H1 (cell line): Measurements from ENCODE around the gene PCDHB8. TPM values are rescaled to one million over a fixed set of nuclear protein-coding genes. Genes with fewer than 3 reads are reported as not detected.
A peak's percentile ranks its signal among the peaks of the same experiment; 100 is the strongest.
"Not testable (repeated sequence)": the region's sequence is repeated elsewhere in the genome, so short reads cannot be mapped to it uniquely, and the experiment has no call there.

Experiments used
- CTCF ChIA-PET: fragments of 300-600 bp; sonication (Branson Sonifier 250); formaldehyde crosslinking; loops from one replicate; lab custom pipeline; 2021; ENCODE audit not compliant: partially characterized antibody; lab: Charles Lee
- POLR2A ChIA-PET: fragments of 300-600 bp; sonication (Branson Sonifier 250); formaldehyde crosslinking; loops from one replicate; lab custom pipeline; 2021; ENCODE audit warnings: inconsistent platforms; ENCODE audit not compliant: partially characterized antibody; lab: Charles Lee
- DNase-seq, 2 experiments: peaks; one replicate each; pipeline versions ENCODE4 v3.0.0 to v3.0.0-alpha.2; 2010 to 2022; ENCODE audit warnings: low spot score in 2 of 2, low read depth in 1 of 2, mixed read lengths in 1 of 2
- FAIRE-seq: peaks from 2 replicates; lab custom pipeline; 2011; peaks lifted over from hg19 to GRCh38; lab: Jason Lieb, UNC
- H2AFZ ChIP-seq: 2 replicates; pipeline ENCODE4 v1.8.1; 2012; ENCODE audit warnings: low read length, inconsistent platforms
- H2AK5ac ChIP-seq: 2 replicates; pipeline ENCODE4 v1.6.1; 2013; ENCODE audit warnings: low read depth, low read length
- H2BK120ac ChIP-seq: replicated peaks from 2 replicates; pipeline ENCODE3; 2013; ENCODE audit warnings: low read depth, low read length, inconsistent platforms
- H2BK12ac ChIP-seq: 2 replicates; pipeline ENCODE4 v1.6.1; 2013; ENCODE audit warnings: low read depth, low read length
- H2BK15ac ChIP-seq: 2 replicates; pipeline ENCODE4 v1.6.1; 2013; ENCODE audit warnings: low read length
- H2BK20ac ChIP-seq: 2 replicates; pipeline ENCODE4 v1.6.1; 2013; ENCODE audit warnings: low read length
- H2BK5ac ChIP-seq: 2 replicates; pipeline ENCODE4 v1.6.1; 2013; ENCODE audit warnings: low read depth, low read length
- H3K14ac ChIP-seq: 2 replicates; pipeline ENCODE4 v1.6.1; 2013; ENCODE audit warnings: inconsistent platforms; ENCODE audit not compliant: insufficient read length
- H3K18ac ChIP-seq: 2 replicates; pipeline ENCODE4 v1.6.1; 2013; ENCODE audit warnings: low read length; ENCODE audit errors: extremely low read depth
- H3K23ac ChIP-seq: 2 replicates; pipeline ENCODE4 v1.6.1; 2013; ENCODE audit warnings: inconsistent platforms; ENCODE audit not compliant: insufficient read length
- H3K23me2 ChIP-seq: 2 replicates; pipeline ENCODE4 v1.6.1; 2013; ENCODE audit warnings: low read depth, low read length
- H3K27ac ChIP-seq: 2 replicates; pipeline ENCODE4 v1.6.1; 2011; ENCODE audit warnings: low read depth, low read length, inconsistent platforms
- H3K27me3 ChIP-seq, 4 experiments: replicated peaks in 1 of 4; 1 replicate in 1 of 4; 2 replicates in 3 of 4; pipeline versions ENCODE4 v1.6.1 to v1.8.1; 2011 to 2013; ENCODE audit warnings: low read length in 3 of 4, mild to moderate bottlenecking in 3 of 4, inconsistent platforms in 2 of 4, mixed read lengths in 2 of 4, moderate library complexity in 1 of 4; ENCODE audit not compliant: control insufficient read depth in 3 of 4, insufficient read depth in 3 of 4; ENCODE audit errors: extremely low read depth in 1 of 4
- H3K36me3 ChIP-seq, 4 experiments: 2 replicates each; pipeline versions ENCODE4 v1.6.1 to v1.8.1; 2011 to 2013; ENCODE audit warnings: mild to moderate bottlenecking in 4 of 4, low read length in 3 of 4, moderate library complexity in 2 of 4, control low read depth in 1 of 4, inconsistent platforms in 1 of 4; ENCODE audit not compliant: insufficient read depth in 4 of 4, control insufficient read depth in 2 of 4
- H3K4ac ChIP-seq: replicated peaks from 2 replicates; pipeline ENCODE3; 2013; ENCODE audit warnings: low read length, low read depth, mixed read lengths, inconsistent platforms; ENCODE audit not compliant: insufficient read length
- H3K4me1 ChIP-seq, 4 experiments: replicated peaks in 1 of 4; 1 replicate in 1 of 4; 2 replicates in 3 of 4; pipeline versions ENCODE4 v1.6.1 to v1.8.1; 2011 to 2013; ENCODE audit warnings: low read length in 3 of 4, inconsistent platforms in 2 of 4, mixed read lengths in 1 of 4; ENCODE audit not compliant: insufficient read depth in 4 of 4, control insufficient read depth in 3 of 4
- H3K4me2 ChIP-seq, 2 experiments: 2 replicates each; pipeline versions ENCODE4 v1.6.1 to v1.8.1; 2011 to 2013; ENCODE audit warnings: low read depth in 2 of 2, low read length in 2 of 2, control low read depth in 1 of 2, inconsistent platforms in 1 of 2, mild to moderate bottlenecking in 1 of 2; ENCODE audit not compliant: insufficient read depth in 1 of 2
- H3K4me3 ChIP-seq, 4 experiments: fragments of 200-600, 300-600 bp in 1 of 4; sonication (generic), shearing (Covaris generic), sonication (Bioruptor Twin) in 1 of 4; 2 replicates each; pipeline versions ENCODE4 v1.5.1 to v1.8.1; 2011 to 2016; ENCODE audit warnings: low read length in 4 of 4, low read depth in 3 of 4, control low read depth in 2 of 4, inconsistent platforms in 2 of 4, mild to moderate bottlenecking in 2 of 4, mixed read lengths in 1 of 4, moderate library complexity in 1 of 4; ENCODE audit not compliant: insufficient read depth in 2 of 4; ENCODE audit errors: extremely low read depth in 1 of 4
- H3K56ac ChIP-seq: replicated peaks from 2 replicates; pipeline ENCODE3; 2013; ENCODE audit warnings: low read depth, mild to moderate bottlenecking, mixed read lengths, low read length, inconsistent platforms; ENCODE audit not compliant: insufficient read length
- H3K79me1 ChIP-seq: 2 replicates; pipeline ENCODE4 v1.6.1; 2013; ENCODE audit warnings: low read depth, low read length, control low read depth
- H3K79me2 ChIP-seq, 2 experiments: 2 replicates each; pipeline versions ENCODE4 v1.6.1 to v1.8.1; 2012 to 2013; ENCODE audit warnings: low read length in 2 of 2, mild to moderate bottlenecking in 2 of 2, inconsistent platforms in 1 of 2; ENCODE audit not compliant: insufficient read depth in 2 of 2, control insufficient read depth in 1 of 2
- H3K9ac ChIP-seq, 4 experiments: replicated peaks in 1 of 4; 1 replicate in 1 of 4; 2 replicates in 3 of 4; pipeline versions ENCODE4 v1.6.1 to v1.8.1; 2011 to 2013; ENCODE audit warnings: low read depth in 3 of 4, low read length in 3 of 4, control low read depth in 2 of 4, mild to moderate bottlenecking in 2 of 4, moderate library complexity in 2 of 4, inconsistent platforms in 1 of 4; ENCODE audit errors: extremely low read depth in 1 of 4
- H3K9me3 ChIP-seq, 2 experiments: 2 replicates each; pipeline versions ENCODE4 v1.6.1 to v1.8.1; 2012 to 2013; ENCODE audit warnings: mild to moderate bottlenecking in 2 of 2, moderate library complexity in 2 of 2, control low read depth in 1 of 2, inconsistent platforms in 1 of 2, low read depth in 1 of 2, low read length in 1 of 2, mixed read lengths in 1 of 2; ENCODE audit not compliant: insufficient read depth in 2 of 2
- H4K20me1 ChIP-seq, 2 experiments: replicated peaks in 1 of 2; 2 replicates each; pipeline versions ENCODE3 to v1.8.1; 2011 to 2013; ENCODE audit warnings: inconsistent platforms in 2 of 2, low read length in 2 of 2, mild to moderate bottlenecking in 1 of 2; ENCODE audit not compliant: insufficient read depth in 2 of 2, control insufficient read depth in 1 of 2
- H4K5ac ChIP-seq: 2 replicates; pipeline ENCODE4 v1.6.1; 2013; ENCODE audit warnings: low read length, low read depth, mixed read lengths, inconsistent platforms; ENCODE audit not compliant: insufficient read length
- H4K8ac ChIP-seq: 2 replicates; pipeline ENCODE4 v1.8.0; 2013; ENCODE audit warnings: mild to moderate bottlenecking, moderate library complexity, low read length, inconsistent platforms; ENCODE audit not compliant: insufficient read depth; ENCODE audit errors: extremely low read depth
- H4K91ac ChIP-seq: replicated peaks from 2 replicates; pipeline ENCODE3; 2013; ENCODE audit warnings: low read length, mixed read lengths, inconsistent platforms; ENCODE audit not compliant: insufficient read length
- CHD2 ChIP-seq: IDR thresholded peaks from 2 replicates; pipeline ENCODE4 v1.6.1; 2012; ENCODE audit warnings: low read length, improper control_type of control experiment
- GABPA ChIP-seq: IDR thresholded peaks from 2 replicates; pipeline ENCODE4 v1.6.1; 2011; ENCODE audit warnings: mild to moderate bottlenecking, low read length, moderate library complexity, borderline replicate concordance; ENCODE audit not compliant: insufficient read depth
- KDM5A ChIP-seq: fragments of 200-600 bp; IDR thresholded peaks from 2 replicates; pipeline ENCODE4 v1.7.1; 2012; ENCODE audit warnings: mild to moderate bottlenecking, low read length, inconsistent platforms, mixed read lengths
- RAD21 ChIP-seq, 2 experiments: IDR thresholded peaks in 1 of 2; conservative IDR thresholded peaks in 1 of 2; 2 replicates each; pipeline ENCODE4 v1.6.1; 2011; ENCODE audit warnings: low read depth in 2 of 2, low read length in 2 of 2, improper control_type of control experiment in 1 of 2, inconsistent platforms in 1 of 2, mild to moderate bottlenecking in 1 of 2, moderate library complexity in 1 of 2
- SIN3A ChIP-seq, 2 experiments: IDR thresholded peaks in 1 of 2; conservative IDR thresholded peaks in 1 of 2; 2 replicates each; pipeline ENCODE4 v1.6.1; 2011 to 2012; ENCODE audit warnings: low read length in 2 of 2, improper control_type of control experiment in 1 of 2, low read depth in 1 of 2, mild to moderate bottlenecking in 1 of 2
- SRF ChIP-seq: IDR thresholded peaks from 2 replicates; pipeline ENCODE4 v1.6.1; 2011; ENCODE audit warnings: mild to moderate bottlenecking, low read depth, low read length, moderate library complexity
- SUZ12 ChIP-seq: fragments of 200-600 bp; sonication (generic); IDR thresholded peaks from 2 replicates; pipeline ENCODE4 v1.6.1; 2012; ENCODE audit warnings: mild to moderate bottlenecking, inconsistent platforms, low read length, moderate library complexity, mixed read lengths
- WGBS, 2 experiments: shearing (Covaris generic) in 1 of 2; methylation state at CpG; one replicate each; pipeline versions ENCODE4 v1.1.6 to v1.1.7; 2013 to 2015; ENCODE audit warnings: low lambda C conversion rate in 2 of 2, mixed read lengths in 2 of 2, inconsistent platforms in 1 of 2, low coverage in 1 of 2, missing lambda C conversion rate in 1 of 2; ENCODE audit not compliant: insufficient replicate concordance in 2 of 2, insufficient coverage in 1 of 2, insufficient read length in 1 of 2; ENCODE audit errors: extremely low coverage in 1 of 2, missing lambda C conversion rate in 1 of 2; 5-methylcytosine and 5-hydroxymethylcytosine counted together
- polyA plus RNA-seq, 7 experiments: library from polyadenylated mRNA; depleted of rRNA in 3 of 7; stranded (reverse) in 5 of 7; unstranded in 2 of 7; fragments of >200 nt in 5 of 7; fragments of 200-250 nt in 2 of 7; gene quantifications; 1 replicate in 5 of 7; 2 replicates in 1 of 7; 4 replicates in 1 of 7; pipeline versions ENCODE4 v1.2.1 to v1.2.3, GENCODE V29; 2011 to 2013; ENCODE audit warnings: missing spikeins in 2 of 7, mixed read lengths in 2 of 7
- total RNA-seq: library from RNA; stranded (reverse); fragmentation: NEBNext Ultra II Directional; extraction: Animal tissue kit (Norgen Biotek cat#: 25700); gene quantifications from 2 replicates; pipeline ENCODE4 v1.2.1, GENCODE V29; 2021

Gene PCDHB8
- total and polyA plus RNA-seq, 2 of the 8 experiments (the other 6 are each of a cell fraction or from before 2014, with no cell fraction given) = 0.24 to 1.1 TPM

DNA sequence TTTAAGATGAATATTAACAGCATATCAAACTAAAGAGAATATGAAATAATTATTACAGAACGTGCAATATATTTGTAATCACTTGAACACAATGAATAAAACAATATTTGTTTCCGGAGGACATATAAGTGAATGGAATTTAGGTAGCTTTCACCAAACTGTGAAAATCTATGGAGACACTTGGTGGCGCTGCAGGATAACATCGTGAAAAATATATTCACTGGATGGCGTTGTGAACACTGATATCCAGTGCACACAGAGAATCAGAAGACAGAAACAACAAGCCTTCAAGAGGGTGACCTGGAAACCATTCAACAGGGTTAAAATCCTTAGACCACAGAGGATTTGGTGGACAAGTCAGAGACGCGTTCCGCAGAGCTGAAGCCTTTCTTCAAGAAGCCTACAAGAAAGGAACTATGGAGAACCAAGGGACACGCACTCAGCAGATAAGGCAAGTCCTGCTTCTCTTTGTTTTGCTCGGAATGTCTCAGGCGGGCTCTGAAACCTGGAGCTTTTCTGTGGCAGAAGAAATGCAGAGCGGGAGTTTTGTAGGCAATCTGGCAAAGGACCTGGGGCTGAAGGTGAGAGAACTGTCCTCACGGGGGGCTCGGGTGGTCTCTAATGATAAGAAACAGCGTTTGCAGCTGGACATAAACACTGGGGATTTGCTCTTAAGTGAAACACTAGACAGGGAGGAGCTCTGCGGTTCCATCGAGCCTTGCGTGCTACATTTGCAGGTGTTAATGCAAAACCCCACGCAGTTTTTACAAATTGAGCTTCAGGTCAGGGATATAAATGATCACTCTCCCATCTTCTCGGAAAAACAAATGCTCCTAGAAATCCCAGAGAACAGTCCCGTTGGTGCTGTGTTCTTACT is 22.0 kb downstream of the PCDHB8 start, which contains the start of gene PCDHB11 (continued):
- TF ChIP-seq RAD21 (IDR thresholded peaks at IDR 0.05 in 1 of 2, conservative IDR thresholded peaks at IDR 0.05 in 1 of 2; ENCODE audit: low read depth in 2 of 2, low read length in 2 of 2) = peak; percentile 68 to 73
- TF ChIP-seq KDM5A = no peak
- TF ChIP-seq CHD2 = no peak
- TF ChIP-seq SUZ12 = no peak
- no peak for TF ChIP-seq SRF
- no peak for TF ChIP-seq GABPA
- TF ChIP-seq SIN3A (conservative IDR thresholded peaks at IDR 0.05 in 1 of 2, IDR thresholded peaks at IDR 0.05 in 1 of 2; ENCODE audit: low read depth in 1 of 2, low read length in 2 of 2) = no peak

DNA sequence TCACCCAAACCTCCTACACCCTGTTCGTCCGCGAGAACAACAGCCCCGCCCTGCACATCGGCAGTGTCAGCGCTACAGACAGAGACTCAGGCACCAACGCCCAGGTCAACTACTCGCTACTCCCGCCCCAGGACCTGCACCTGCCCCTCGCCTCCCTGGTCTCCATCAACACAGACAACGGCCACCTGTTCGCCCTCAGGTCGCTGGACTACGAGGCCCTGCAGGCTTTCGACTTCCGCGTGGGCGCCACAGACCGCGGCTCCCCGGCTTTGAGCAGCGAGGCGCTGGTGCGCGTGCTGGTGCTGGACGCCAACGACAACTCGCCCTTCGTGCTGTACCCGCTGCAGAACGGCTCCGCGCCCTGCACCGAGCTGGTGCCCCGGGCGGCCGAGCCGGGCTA is 23.5 kb downstream of the PCDHB8 start:
- H2AK5ac ChIP-seq, POLR2A ChIA-PET, H3K79me2 ChIP-seq, FAIRE-seq, DNase-seq, H2BK120ac ChIP-seq, H4K8ac ChIP-seq, H4K91ac ChIP-seq, H2BK12ac ChIP-seq, H3K9me3 ChIP-seq, H3K27me3 ChIP-seq, H2BK15ac ChIP-seq, H3K36me3 ChIP-seq, H3K23ac ChIP-seq, H3K27ac ChIP-seq, H3K9ac ChIP-seq, H3K18ac ChIP-seq, H4K20me1 ChIP-seq, H2BK5ac ChIP-seq, H3K79me1 ChIP-seq, H3K14ac ChIP-seq, H3K23me2 ChIP-seq, H3K4me3 ChIP-seq, H3K56ac ChIP-seq, H3K4me2 ChIP-seq, H2AFZ ChIP-seq, H3K4ac ChIP-seq, H3K4me1 ChIP-seq, H4K5ac ChIP-seq, H2BK20ac ChIP-seq: not testable (repeated sequence)
- WGBS, 2 experiments = 95% methylated on average over 8 of the region's 38 CpGs; no CpG with 5 or more reads in 1 of the 2 experiments
- CTCF ChIA-PET = interaction anchor here (1.6 to 2.3 kb wide), 2 partner anchors 19 to 22 kb away, joined by 8 to 12 read pairs; partner anchors contain the start of genes PCDHB14 and PCDHB16
